Measurements from ENCODE around the gene DCTN2.

The DCTN2 gene

DNA sequence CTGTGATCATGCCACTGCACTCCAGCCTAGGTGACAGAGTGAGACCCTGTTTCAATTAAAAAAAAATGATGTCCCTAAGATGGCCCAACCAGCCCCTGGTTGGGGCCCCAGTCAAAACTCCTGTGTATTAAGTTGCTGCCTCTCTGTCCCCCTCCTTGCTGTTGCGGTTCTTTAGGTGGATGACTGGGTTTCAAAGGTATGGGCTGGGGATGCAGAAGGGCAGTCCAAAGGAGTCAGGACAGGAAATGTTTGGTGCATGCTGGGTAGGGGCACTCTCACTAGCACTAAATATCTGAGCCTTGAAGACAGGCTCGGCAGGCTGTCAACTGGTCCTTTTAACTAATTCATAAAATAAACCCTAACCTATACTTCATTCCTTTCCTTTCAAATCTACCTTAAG, 32.0 kb upstream of the DCTN2 start:
- Histone ChIP-seq H3K36me3 (peaks cover 13% of the 10 kb centered on the region), H3K27me3 (no peaks in the 10 kb centered on the region), H3K4me3 (ENCODE audit: low read depth, low read length) (no peak overlapping the region), H3K9me3 (no peaks in the 10 kb centered on the region), H3K4me1 (no peaks in the 10 kb centered on the region)
- TF ChIP-seq, protein P1, sequence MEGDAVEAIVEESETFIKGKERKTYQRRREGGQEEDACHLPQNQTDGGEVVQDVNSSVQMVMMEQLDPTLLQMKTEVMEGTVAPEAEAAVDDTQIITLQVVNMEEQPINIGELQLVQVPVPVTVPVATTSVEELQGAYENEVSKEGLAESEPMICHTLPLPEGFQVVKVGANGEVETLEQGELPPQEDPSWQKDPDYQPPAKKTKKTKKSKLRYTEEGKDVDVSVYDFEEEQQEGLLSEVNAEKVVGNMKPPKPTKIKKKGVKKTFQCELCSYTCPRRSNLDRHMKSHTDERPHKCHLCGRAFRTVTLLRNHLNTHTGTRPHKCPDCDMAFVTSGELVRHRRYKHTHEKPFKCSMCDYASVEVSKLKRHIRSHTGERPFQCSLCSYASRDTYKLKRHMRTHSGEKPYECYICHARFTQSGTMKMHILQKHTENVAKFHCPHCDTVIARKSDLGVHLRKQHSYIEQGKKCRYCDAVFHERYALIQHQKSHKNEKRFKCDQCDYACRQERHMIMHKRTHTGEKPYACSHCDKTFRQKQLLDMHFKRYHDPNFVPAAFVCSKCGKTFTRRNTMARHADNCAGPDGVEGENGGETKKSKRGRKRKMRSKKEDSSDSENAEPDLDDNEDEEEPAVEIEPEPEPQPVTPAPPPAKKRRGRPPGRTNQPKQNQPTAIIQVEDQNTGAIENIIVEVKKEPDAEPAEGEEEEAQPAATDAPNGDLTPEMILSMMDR (IDR thresholded peaks at IDR 0.05; ENCODE audit: low read depth, low read length) = no peak
- DNase-seq = no peak

DNA sequence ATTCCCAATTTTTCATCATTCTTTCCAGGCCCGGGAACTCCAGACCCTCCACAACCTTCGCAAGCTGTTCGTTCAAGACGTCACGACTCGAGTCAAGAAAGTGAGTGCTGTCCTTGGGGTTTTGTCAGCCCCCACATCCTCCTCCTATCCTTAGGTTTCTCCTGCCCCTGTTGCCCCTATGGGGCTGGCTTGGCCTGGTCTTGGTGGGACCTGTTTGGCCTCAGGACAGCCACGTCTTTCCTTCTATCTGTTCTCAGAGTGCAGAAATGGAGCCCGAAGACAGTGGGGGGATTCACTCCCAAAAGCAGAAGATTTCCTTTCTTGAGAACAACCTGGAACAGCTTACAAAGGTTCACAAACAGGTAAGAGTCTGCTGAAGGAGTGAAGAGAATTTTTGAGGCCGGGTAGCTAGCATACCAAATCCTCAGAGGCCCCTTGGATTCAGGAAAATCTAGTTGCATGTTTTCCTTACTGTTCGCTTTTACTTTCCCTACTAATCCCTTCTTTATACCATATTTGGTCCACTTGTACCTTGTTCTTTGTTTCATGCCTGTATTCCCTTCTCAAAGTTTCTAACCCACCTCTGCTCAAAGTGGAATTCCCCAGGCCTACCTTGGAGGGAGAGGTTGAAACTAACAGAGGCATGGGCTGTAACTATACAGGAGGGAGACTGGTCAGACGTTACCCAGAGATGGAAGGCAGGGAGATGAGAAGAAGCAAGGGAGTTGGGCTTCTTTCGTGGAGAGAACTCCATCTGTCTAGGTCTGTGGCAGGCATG, 31.2 kb upstream of the DCTN2 start:
- H3K36me3 ChIP-seq = peaks cover 13% of the 10 kb centered on the region
- no peaks in the 10 kb centered on the region for H3K4me1 ChIP-seq
- DNase-seq = no peak
- no peaks in the 10 kb centered on the region for H3K9me3 ChIP-seq
- H3K27me3 ChIP-seq = no peaks in the 10 kb centered on the region
- H3K4me3 ChIP-seq (ENCODE audit: low read depth, low read length) = no peak overlapping the region
- TF ChIP-seq, protein P1 (IDR thresholded peaks at IDR 0.05; ENCODE audit: low read depth, low read length) = no peak

DNA sequence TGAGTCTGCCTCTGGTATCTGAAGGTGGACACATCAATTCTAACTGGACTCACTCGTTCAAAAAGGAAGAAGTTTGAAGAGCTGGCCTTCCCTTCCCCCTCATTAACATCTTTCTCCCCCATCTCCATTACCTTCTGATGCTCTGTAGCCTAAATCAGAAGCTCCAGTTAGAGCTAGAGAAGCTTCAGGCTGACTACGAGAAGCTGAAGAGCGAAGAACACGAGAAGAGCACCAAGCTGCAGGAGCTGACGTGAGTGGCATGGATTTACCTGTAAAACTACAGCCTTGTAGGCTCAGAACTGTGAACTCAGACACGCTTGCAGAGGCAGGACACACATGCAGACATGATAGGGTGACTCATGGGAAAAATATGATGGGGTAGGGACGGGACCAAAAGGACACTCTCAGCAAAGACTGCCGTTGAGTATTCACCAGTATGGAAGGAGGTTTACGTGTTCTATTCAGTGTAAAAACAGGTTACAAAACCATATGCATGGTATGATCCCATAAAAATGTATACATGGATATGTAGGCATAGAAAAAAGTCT, 29.7 kb upstream of the DCTN2 start:
- H3K27me3 ChIP-seq = no peaks in the 10 kb centered on the region
- DNase-seq = no peak
- H3K36me3 ChIP-seq = peaks cover 24% of the 10 kb centered on the region
- no peaks in the 10 kb centered on the region for H3K4me1 ChIP-seq
- TF ChIP-seq, protein P1 (IDR thresholded peaks at IDR 0.05; ENCODE audit: low read depth, low read length) = no peak
- H3K9me3 ChIP-seq = no peaks in the 10 kb centered on the region
- no peak overlapping the region for H3K4me3 ChIP-seq (ENCODE audit: low read depth, low read length)

DNA sequence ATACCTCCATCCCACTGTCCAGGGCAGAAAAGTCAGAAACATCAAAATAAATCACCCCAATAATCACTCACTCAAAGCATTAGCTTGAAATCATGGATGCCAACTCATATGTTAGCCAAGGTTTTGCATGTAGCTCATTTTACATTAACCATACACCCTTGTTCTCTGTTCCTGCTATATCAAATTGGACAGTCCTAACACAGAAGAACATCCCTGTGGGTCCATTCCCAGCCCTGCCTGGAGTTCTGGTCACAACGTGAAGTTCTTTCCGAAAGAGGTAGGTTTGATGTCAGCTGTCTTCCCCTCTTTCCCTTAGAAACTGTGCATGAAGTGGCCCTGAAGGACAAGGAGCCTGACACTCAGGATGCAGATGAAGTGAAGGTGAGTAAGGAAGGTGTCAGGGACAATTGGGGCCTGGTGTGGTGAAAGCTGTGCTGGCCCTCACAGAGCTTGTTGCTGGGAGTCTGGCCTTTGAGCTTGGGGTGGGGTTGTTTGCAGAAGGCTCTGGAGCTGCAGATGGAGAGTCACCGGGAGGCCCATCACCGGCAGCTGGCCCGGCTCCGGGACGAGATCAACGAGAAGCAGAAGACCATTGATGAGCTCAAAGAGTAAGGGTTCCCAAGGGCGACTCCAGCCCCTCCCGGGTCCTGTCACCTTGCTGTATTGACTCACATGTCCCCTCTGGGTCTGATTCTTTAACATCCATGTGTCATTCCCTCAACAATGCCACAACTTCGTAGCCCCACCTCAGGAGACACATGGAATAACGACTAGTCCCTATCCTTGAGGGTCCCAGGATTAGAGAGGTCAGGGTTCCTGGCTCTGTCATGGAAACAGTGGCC, 29.0 kb upstream of the DCTN2 start:
- H3K27me3 ChIP-seq = no peaks in the 10 kb centered on the region
- no peaks in the 10 kb centered on the region for H3K9me3 ChIP-seq
- no peak for DNase-seq
- TF ChIP-seq, protein P1 (IDR thresholded peaks at IDR 0.05; ENCODE audit: low read depth, low read length) = no peak
- no peak overlapping the region for H3K4me3 ChIP-seq (ENCODE audit: low read depth, low read length)
- peaks cover 20% of the 10 kb centered on the region for H3K36me3 ChIP-seq
- H3K4me1 ChIP-seq = no peaks in the 10 kb centered on the region

DNA sequence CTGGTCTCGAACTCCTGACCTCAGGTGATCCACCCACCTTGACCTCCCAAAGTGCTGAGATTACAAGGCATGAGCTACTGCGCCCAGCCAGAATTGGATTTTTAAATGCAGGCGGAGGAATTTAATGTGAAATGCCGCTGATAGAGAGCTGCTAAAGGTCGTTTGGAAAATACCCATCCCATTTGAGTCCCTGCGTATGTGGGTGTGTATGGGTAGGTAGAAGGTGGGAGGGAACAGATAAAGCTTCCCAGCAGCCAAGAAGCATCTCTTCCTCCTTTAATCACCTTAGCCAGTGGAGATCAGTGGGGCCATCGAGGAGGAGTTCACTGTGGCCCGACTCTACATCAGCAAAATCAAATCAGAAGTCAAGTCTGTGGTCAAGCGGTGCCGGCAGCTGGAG, 27.8 kb upstream of the DCTN2 start:
- no peak overlapping the region for H3K4me3 ChIP-seq (ENCODE audit: low read depth, low read length)
- H3K36me3 ChIP-seq = peaks cover 26% of the 10 kb centered on the region
- no peaks in the 10 kb centered on the region for H3K27me3 ChIP-seq
- no peak for DNase-seq
- no peaks in the 10 kb centered on the region for H3K9me3 ChIP-seq
- H3K4me1 ChIP-seq = no peaks in the 10 kb centered on the region
- TF ChIP-seq, protein P1 (IDR thresholded peaks at IDR 0.05; ENCODE audit: low read depth, low read length) = no peak

Data from BE2C (cell line).